Esophagus (tissue), 2 donors: ENCODE data around the gene WFDC10B. TPM values are rescaled to one million over a fixed set of nuclear protein-coding genes. Genes with fewer than 3 reads are reported as not detected.

Source experiments
- polyA plus RNA-seq, 2 donors: library from polyadenylated mRNA; stranded (reverse); fragments of 200-250 nt; gene quantifications; one replicate each; pipeline ENCODE4 v1.2.3, GENCODE V29; 2013
- donor health status: healthy with polysubstance abuse.
- donor health status: Bipolar disorder and iron deficiency.

Gene WFDC10B
- polyA plus RNA-seq, 2 donors: 0.07 to 0.18 TPM

Other genes starting within 250 kb of the WFDC10B start
- gene WFDC2, start 235.3 kb downstream of the WFDC10B start, polyA plus RNA-seq: 1 to 10 TPM; 3.3 to 6.1 TPM
- gene SPINT3, start 189.4 kb downstream of the WFDC10B start, polyA plus RNA-seq: not detected
- not detected for gene WFDC6, start 165.5 kb downstream of the WFDC10B start, polyA plus RNA-seq
- not detected for gene EPPIN, start 157.6 kb downstream of the WFDC10B start, polyA plus RNA-seq
- not detected for gene WFDC8, start 125.7 kb downstream of the WFDC10B start, polyA plus RNA-seq
- not detected for gene WFDC10A, start 75.3 kb downstream of the WFDC10B start, polyA plus RNA-seq
- gene WFDC9, start 73.7 kb downstream of the WFDC10B start, polyA plus RNA-seq: not detected
- not detected for gene WFDC11, start 34.8 kb downstream of the WFDC10B start, polyA plus RNA-seq
- gene WFDC13, start 3.0 kb downstream of the WFDC10B start, polyA plus RNA-seq: not detected
- gene SPINT4, start 17.3 kb upstream of the WFDC10B start, polyA plus RNA-seq: not detected
- 1 to 10 TPM in 1 of 2 donors, under 1 TPM in 1; 0.51 to 2.4 TPM for gene WFDC3, start 86.9 kb upstream of the WFDC10B start, polyA plus RNA-seq
- 10 to 100 TPM; 24.6 to 29.4 TPM for gene DNTTIP1, start 86.9 kb upstream of the WFDC10B start, polyA plus RNA-seq
- 10 to 100 TPM; 53.1 to 83.4 TPM for gene UBE2C, start 107.6 kb upstream of the WFDC10B start, polyA plus RNA-seq
- 1 to 10 TPM in 1 of 2 donors, under 1 TPM in 1; 0.28 to 1.0 TPM for gene TNNC2, start 122.3 kb upstream of the WFDC10B start, polyA plus RNA-seq
- 10 to 100 TPM in 1 of 2 donors, 1 to 10 TPM in 1; 9.3 to 25.8 TPM for gene SNX21, start 128.8 kb upstream of the WFDC10B start, polyA plus RNA-seq
- gene ACOT8, start 152.4 kb upstream of the WFDC10B start, polyA plus RNA-seq: 10 to 100 TPM; 24.8 to 26.6 TPM
- gene ZSWIM3, start 152.6 kb upstream of the WFDC10B start, polyA plus RNA-seq: 1 to 10 TPM; 1.1 to 1.5 TPM
- 1 to 10 TPM; 2.4 to 3.9 TPM for gene ZSWIM1, start 176.2 kb upstream of the WFDC10B start, polyA plus RNA-seq
- gene SPATA25, start 182.6 kb upstream of the WFDC10B start, polyA plus RNA-seq: under 1 TPM; 0.76 to 0.96 TPM
- gene NEURL2, start 186.2 kb upstream of the WFDC10B start, polyA plus RNA-seq: 1 to 10 TPM; 1.4 to 2.5 TPM
- gene CTSA, start 186.3 kb upstream of the WFDC10B start, polyA plus RNA-seq: 10 to 100 TPM; 43.6 to 55.0 TPM
- gene PLTP, start 207.1 kb upstream of the WFDC10B start, polyA plus RNA-seq: 10 to 100 TPM; 27.0 to 27.2 TPM
- gene PCIF1, start 229.7 kb upstream of the WFDC10B start, polyA plus RNA-seq: 10 to 100 TPM; 18.0 to 20.9 TPM